OCI-LY7 (cell line): Measurements from ENCODE around the gene LAMA3. TPM values are rescaled to one million over a fixed set of nuclear protein-coding genes. Genes with fewer than 3 reads are reported as not detected.

ENCODE experiments used
- BruUV-seq: library from RNA; stranded (reverse); fragments of 400-500 nt; replicated peaks from 2 replicates; lab custom pipeline; 2021; lab: Mats Ljungman, UMichigan
- CTCF ChIA-PET: fragments of 300-600 bp; sonication (Branson Sonifier 250); formaldehyde crosslinking; loops from one replicate; lab custom pipeline; 2022; ENCODE audit warnings: antibody characterized with exemption; ENCODE audit not compliant: unreplicated experiment; lab: Charles Lee
- POLR2A ChIA-PET: fragments of 300-600 bp; sonication (Branson Sonifier 250); formaldehyde crosslinking; loops from one replicate; lab custom pipeline; 2022; ENCODE audit warnings: antibody characterized with exemption; lab: Charles Lee
- DNase-seq: peaks from one replicate; pipeline ENCODE4 v3.0.0-alpha.2; 2015; ENCODE audit warnings: low spot score
- H2AFZ ChIP-seq: fragments of 200-600 bp; sonication (generic), shearing (Covaris generic); 2 replicates; pipeline ENCODE4 v1.6.1; 2014; ENCODE audit warnings: mild to moderate bottlenecking, antibody characterized with exemption, low read length, moderate library complexity
- H3K27ac ChIP-seq: fragments of 200-600 bp; sonication (generic); 2 replicates; pipeline ENCODE4 v1.5.1; 2014; ENCODE audit warnings: mixed run types, low read depth, mild to moderate bottlenecking, moderate library complexity, low read length, inconsistent platforms; ENCODE audit not compliant: poor library complexity, severe bottlenecking
- H3K36me3 ChIP-seq: fragments of 200-600 bp; sonication (generic); 2 replicates; pipeline ENCODE4 v1.6.1; 2014; ENCODE audit warnings: mild to moderate bottlenecking, antibody characterized with exemption, low read length, moderate library complexity, mixed read lengths; ENCODE audit not compliant: insufficient read depth
- H3K4me1 ChIP-seq: fragments of 200-600 bp; sonication (generic); 2 replicates; pipeline ENCODE4 v1.5.1; 2014; ENCODE audit warnings: mild to moderate bottlenecking, low read length; ENCODE audit not compliant: insufficient read depth, poor library complexity, severe bottlenecking
- H3K4me2 ChIP-seq: fragments of 200-600 bp; sonication (generic); 2 replicates; pipeline ENCODE4 v1.6.1; 2014; ENCODE audit warnings: mild to moderate bottlenecking, low read length
- H3K4me3 ChIP-seq: fragments of 200-600 bp; sonication (generic); 2 replicates; pipeline ENCODE4 v1.5.1; 2014; ENCODE audit warnings: mild to moderate bottlenecking, low read depth, low read length; ENCODE audit not compliant: poor library complexity, severe bottlenecking
- H3K79me2 ChIP-seq: fragments of 200-600 bp; sonication (generic); 2 replicates; pipeline ENCODE4 v1.6.1; 2016; ENCODE audit warnings: low read depth, mild to moderate bottlenecking, low read length, moderate library complexity, mixed read lengths; ENCODE audit not compliant: insufficient read depth
- H3K9me2 ChIP-seq: fragments of 200-600 bp; sonication (generic); 2 replicates; pipeline ENCODE4 v1.6.1; 2016; ENCODE audit warnings: mild to moderate bottlenecking, low read length, mixed read lengths; ENCODE audit not compliant: insufficient read depth
- H3K9me3 ChIP-seq: fragments of 200-600 bp; sonication (generic); 2 replicates; pipeline ENCODE4 v1.6.1; 2014; ENCODE audit warnings: mild to moderate bottlenecking, mixed run types, low read length, mixed read lengths
- H4K20me1 ChIP-seq: fragments of 200-600 bp; sonication (generic); 2 replicates; pipeline ENCODE4 v1.6.1; 2014; ENCODE audit warnings: mild to moderate bottlenecking, antibody characterized with exemption, low read length, moderate library complexity, mixed read lengths; ENCODE audit not compliant: insufficient read depth
- CTCF ChIP-seq: fragments of 200-600 bp; sonication (generic); conservative IDR thresholded peaks from 2 replicates; pipeline ENCODE4 v1.5.1; 2014; ENCODE audit warnings: mild to moderate bottlenecking, antibody characterized with exemption, low read length, moderate library complexity, mixed read lengths
- EZH2phosphoT487 ChIP-seq: fragments of 200-600 bp; sonication (generic); IDR thresholded peaks from 2 replicates; pipeline ENCODE4 v1.6.1; 2018; ENCODE audit warnings: low read depth, borderline replicate concordance, mild to moderate bottlenecking, mixed run types, antibody characterized with exemption, low read length, moderate library complexity, mixed read lengths
- intact Hi-C: fragments of 100-400 bp; cut with micrococcal nuclease; formaldehyde crosslinking; loops from one replicate; pipeline ENCODE4 v1.10.0; 2022; ENCODE audit not compliant: unreplicated experiment
- total RNA-seq, 2 experiments: library from RNA; depleted of rRNA in 1 of 2; stranded (reverse); fragments of >200 nt in 1 of 2; shearing (Covaris generic) in 1 of 2; gene quantifications; 2 replicates each; pipeline ENCODE4 v1.2.3, GENCODE V29; 2014 to 2022

LAMA3 gene
- total RNA-seq, 2 experiments from 2014 or later: 0.16 to 1.6 TPM

GRCh38 chr18:24003903-24004640, 314.8 kb downstream of the LAMA3 start:
- no peak overlapping the region for H3K27ac ChIP-seq

More at GRCh38 chr18:24003903-24004640, 314.8 kb downstream of the LAMA3 start:
- no peak for TF ChIP-seq EZH2phosphoT487
- TF ChIP-seq CTCF: no peak
- intact Hi-C loops: loop anchor here (10.0 kb wide), 1 partner anchor 379 kb away; no protein-coding TSS in a partner anchor
- BruUV-seq: no TSS peak
- DNase-seq: no peak
- Histone ChIP-seq H3K4me3 (no peak overlapping the region), H3K4me2 (no peak overlapping the region), H3K36me3 (no peaks in the 10 kb centered on the region), H3K4me1 (peaks cover 28% of the 10 kb centered on the region), H3K79me2 (no peaks in the 10 kb centered on the region), H3K9me2 (no peaks in the 10 kb centered on the region), H4K20me1 (no peaks in the 10 kb centered on the region), H2AFZ (no peak overlapping the region), H3K9me3 (no peaks in the 10 kb centered on the region)
- CTCF ChIA-PET: interaction anchor here (0.6 kb wide), 1 partner anchor 359 kb away, joined by 3 read pairs; no protein-coding TSS in a partner anchor
- POLR2A ChIA-PET: no interaction called here

Other genes with a start within 250 kb of the LAMA3 start
- 18.1 and 26.6 TPM in 2 replicates for gene RIOK3, start 236.2 kb upstream of the LAMA3 start, total RNA-seq (2014; rRNA removed; shearing (Covaris generic))
- gene RIOK3, start 236.2 kb upstream of the LAMA3 start, total RNA-seq (2022): 52.2 and 52.4 TPM in 2 replicates
- 28.4 and 32.8 TPM in 2 replicates for gene RMC1, start 185.9 kb upstream of the LAMA3 start, total RNA-seq (2014; rRNA removed; shearing (Covaris generic))
- gene RMC1, start 185.9 kb upstream of the LAMA3 start, total RNA-seq (2022): 36.2 and 41.5 TPM in 2 replicates
- 22.3 and 26.0 TPM in 2 replicates for gene NPC1, start 102.9 kb upstream of the LAMA3 start, total RNA-seq (2014; rRNA removed; shearing (Covaris generic))
- 38.9 and 40.7 TPM in 2 replicates for gene NPC1, start 102.9 kb upstream of the LAMA3 start, total RNA-seq (2022)
- not detected in 2 replicates for gene ANKRD29, start 26.5 kb upstream of the LAMA3 start, total RNA-seq (2014; rRNA removed; shearing (Covaris generic))
- gene ANKRD29, start 26.5 kb upstream of the LAMA3 start, total RNA-seq (2022): not detected in 2 replicates